KMS-11 (cell line): ENCODE results near the gene ZNF236.
"Not testable (repeated sequence)": the region's sequence is repeated elsewhere in the genome, so short reads cannot be mapped to it uniquely, and the experiment has no call there.

Experiments used
- H2AFZ ChIP-seq: fragments of 200-600 bp; sonication (generic); 2 replicates; pipeline ENCODE4 v1.6.1; 2016; ENCODE audit warnings: antibody characterized with exemption, mixed run types, low read depth
- H3K27ac ChIP-seq: fragments of 200-600 bp; sonication (generic); 2 replicates; pipeline ENCODE4 v1.6.1; 2016; ENCODE audit warnings: mild to moderate bottlenecking, mixed run types
- H3K27me3 ChIP-seq: fragments of 200-600 bp; sonication (generic); 2 replicates; pipeline ENCODE4 v1.6.1; 2017; ENCODE audit warnings: mild to moderate bottlenecking, low read depth, mixed run types, moderate library complexity; ENCODE audit not compliant: insufficient read depth
- H3K36me3 ChIP-seq: fragments of 200-600 bp; sonication (generic); 2 replicates; pipeline ENCODE4 v1.6.1; 2017; ENCODE audit warnings: mild to moderate bottlenecking, mixed run types; ENCODE audit not compliant: insufficient read depth
- H3K4me1 ChIP-seq: fragments of 200-600 bp; sonication (generic); 2 replicates; pipeline ENCODE4 v1.6.1; 2016; ENCODE audit warnings: mild to moderate bottlenecking, low read depth, mixed run types; ENCODE audit not compliant: poor library complexity, severe bottlenecking
- H3K4me2 ChIP-seq: fragments of 200-600 bp; sonication (generic); 2 replicates; pipeline ENCODE4 v1.7.0; 2016; ENCODE audit warnings: mild to moderate bottlenecking, mixed run types
- H3K4me3 ChIP-seq: fragments of 200-600 bp; sonication (generic); IDR thresholded peaks from 2 replicates; pipeline ENCODE4 v1.6.1; 2017; ENCODE audit warnings: low read depth, low read length, mixed read lengths; ENCODE audit not compliant: insufficient read depth
- H3K79me2 ChIP-seq: fragments of 200-600 bp; sonication (generic); 2 replicates; pipeline ENCODE4 v1.6.1; 2016; ENCODE audit warnings: low read depth, mixed run types; ENCODE audit not compliant: insufficient read depth
- H3K9ac ChIP-seq: fragments of 200-600 bp; sonication (generic); 2 replicates; pipeline ENCODE4 v1.6.1; 2016; ENCODE audit warnings: mild to moderate bottlenecking, mixed run types
- H4K20me1 ChIP-seq: fragments of 200-600 bp; sonication (generic); 2 replicates; pipeline ENCODE4 v1.6.1; 2016; ENCODE audit warnings: mild to moderate bottlenecking, mixed run types; ENCODE audit not compliant: insufficient read depth
- TF ChIP-seq, protein P1 (sequence below): fragments of 200-600 bp; sonication (generic); conservative IDR thresholded peaks from 2 replicates; pipeline ENCODE4 v1.6.1; 2017; ENCODE audit warnings: low read depth, mild to moderate bottlenecking, antibody characterized with exemption, low read length, moderate library complexity, mixed read lengths

ZNF236 gene

DNA sequence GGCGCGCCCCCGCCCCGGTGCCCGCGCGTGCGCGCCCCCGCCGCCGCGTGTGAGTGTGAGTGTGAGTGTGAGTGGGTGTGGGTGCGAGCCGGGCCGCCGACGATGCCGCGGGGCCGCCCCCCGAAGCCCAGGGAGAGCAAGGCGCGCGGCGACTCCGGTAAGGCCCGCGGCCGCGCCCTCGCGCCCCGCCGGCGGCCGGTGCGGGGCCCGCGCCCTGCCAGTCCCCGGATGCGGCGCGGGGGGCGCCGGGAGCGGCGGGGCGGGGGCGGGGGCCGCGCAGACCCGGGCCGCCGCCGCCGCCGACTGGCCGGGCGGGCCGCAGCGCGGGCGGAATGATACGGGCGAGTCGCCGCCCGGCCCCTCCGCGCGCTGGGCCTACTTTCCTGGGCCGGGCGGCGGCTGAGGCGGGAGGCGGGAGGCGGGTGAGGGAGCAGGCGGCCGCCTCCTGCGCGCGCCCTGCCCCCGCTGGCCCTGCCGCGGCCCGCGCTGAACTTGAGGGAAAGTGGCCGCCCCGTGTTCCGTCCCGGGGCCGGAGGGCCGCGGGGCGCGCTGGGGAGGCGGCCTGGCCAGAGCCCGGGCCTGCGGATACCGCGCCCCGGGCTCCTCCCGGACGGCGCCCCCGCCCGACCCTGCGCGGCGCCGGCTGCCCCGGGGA is at the start of gene ZNF236:
Gene ZNF236 (plus strand): TSS at position 52 of the 655 bp plus-strand sequence. CDS start 51 bp downstream, at position 103.
- TF ChIP-seq, protein P1, sequence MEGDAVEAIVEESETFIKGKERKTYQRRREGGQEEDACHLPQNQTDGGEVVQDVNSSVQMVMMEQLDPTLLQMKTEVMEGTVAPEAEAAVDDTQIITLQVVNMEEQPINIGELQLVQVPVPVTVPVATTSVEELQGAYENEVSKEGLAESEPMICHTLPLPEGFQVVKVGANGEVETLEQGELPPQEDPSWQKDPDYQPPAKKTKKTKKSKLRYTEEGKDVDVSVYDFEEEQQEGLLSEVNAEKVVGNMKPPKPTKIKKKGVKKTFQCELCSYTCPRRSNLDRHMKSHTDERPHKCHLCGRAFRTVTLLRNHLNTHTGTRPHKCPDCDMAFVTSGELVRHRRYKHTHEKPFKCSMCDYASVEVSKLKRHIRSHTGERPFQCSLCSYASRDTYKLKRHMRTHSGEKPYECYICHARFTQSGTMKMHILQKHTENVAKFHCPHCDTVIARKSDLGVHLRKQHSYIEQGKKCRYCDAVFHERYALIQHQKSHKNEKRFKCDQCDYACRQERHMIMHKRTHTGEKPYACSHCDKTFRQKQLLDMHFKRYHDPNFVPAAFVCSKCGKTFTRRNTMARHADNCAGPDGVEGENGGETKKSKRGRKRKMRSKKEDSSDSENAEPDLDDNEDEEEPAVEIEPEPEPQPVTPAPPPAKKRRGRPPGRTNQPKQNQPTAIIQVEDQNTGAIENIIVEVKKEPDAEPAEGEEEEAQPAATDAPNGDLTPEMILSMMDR = no peak
- peak within 1 kb of the TSS; percentile 95 for H3K27ac ChIP-seq

GRCh38 chr18:76772665-76773064 is 49.7 kb upstream of the ZNF236 start:
- Histone ChIP-seq H3K4me1 (no peaks in the 10 kb centered on the region), H3K9ac (no peak overlapping the region), H3K4me3 (no peak overlapping the region), H3K79me2 (no peaks in the 10 kb centered on the region), H2AFZ (no peak overlapping the region), H3K27me3 (no peaks in the 10 kb centered on the region), H3K27ac (no peak overlapping the region), H4K20me1 (no peaks in the 10 kb centered on the region), H3K36me3 (no peaks in the 10 kb centered on the region), H3K4me2 (no peak overlapping the region)
- TF ChIP-seq, protein P1 = no peak

More for the DNA sequence above, at the start of gene ZNF236:
- Histone ChIP-seq H3K4me3 (peak within 1 kb of the TSS; percentile 38), H4K20me1 (no peaks in the 10 kb centered on the region), H2AFZ (peak within 1 kb of the TSS; percentile 96), H3K36me3 (0 out of 2 replicates have a peak, but pooled peaks cover 3% of the 10 kb centered on the region), H3K27me3 (no peaks in the 10 kb centered on the region), H3K9ac (peak within 1 kb of the TSS; percentile 99), H3K4me1 (peaks cover 35% of the 10 kb centered on the region), H3K79me2 (peaks cover 76% of the 10 kb centered on the region), H3K4me2 (peak within 1 kb of the TSS; percentile 69)

DNA sequence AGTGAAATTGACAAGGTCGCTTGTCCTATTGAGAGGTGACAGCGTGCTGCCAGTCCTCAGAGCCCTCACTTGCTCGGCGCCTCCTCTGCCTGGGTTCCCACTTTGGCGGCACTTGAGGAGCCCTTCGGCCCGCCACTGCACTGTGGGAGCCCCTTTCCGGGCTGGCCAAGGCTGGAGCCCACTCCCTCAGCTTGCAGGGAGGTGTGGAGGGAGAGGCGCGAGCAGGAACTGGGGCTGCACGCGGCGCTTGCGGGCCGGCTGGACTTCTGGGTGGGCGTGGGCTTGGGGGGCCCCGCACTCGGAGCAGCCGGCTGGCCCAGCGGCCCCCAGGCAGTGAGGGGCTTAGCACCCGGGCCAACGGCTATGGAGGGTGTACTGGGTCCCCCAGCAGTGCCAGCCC is 45.3 kb upstream of the ZNF236 start:
- not testable (repeated sequence) for H3K79me2 ChIP-seq, H3K4me1 ChIP-seq, H3K27me3 ChIP-seq, H2AFZ ChIP-seq, H4K20me1 ChIP-seq, H3K36me3 ChIP-seq, H3K4me2 ChIP-seq, H3K4me3 ChIP-seq, H3K9ac ChIP-seq, H3K27ac ChIP-seq

DNA sequence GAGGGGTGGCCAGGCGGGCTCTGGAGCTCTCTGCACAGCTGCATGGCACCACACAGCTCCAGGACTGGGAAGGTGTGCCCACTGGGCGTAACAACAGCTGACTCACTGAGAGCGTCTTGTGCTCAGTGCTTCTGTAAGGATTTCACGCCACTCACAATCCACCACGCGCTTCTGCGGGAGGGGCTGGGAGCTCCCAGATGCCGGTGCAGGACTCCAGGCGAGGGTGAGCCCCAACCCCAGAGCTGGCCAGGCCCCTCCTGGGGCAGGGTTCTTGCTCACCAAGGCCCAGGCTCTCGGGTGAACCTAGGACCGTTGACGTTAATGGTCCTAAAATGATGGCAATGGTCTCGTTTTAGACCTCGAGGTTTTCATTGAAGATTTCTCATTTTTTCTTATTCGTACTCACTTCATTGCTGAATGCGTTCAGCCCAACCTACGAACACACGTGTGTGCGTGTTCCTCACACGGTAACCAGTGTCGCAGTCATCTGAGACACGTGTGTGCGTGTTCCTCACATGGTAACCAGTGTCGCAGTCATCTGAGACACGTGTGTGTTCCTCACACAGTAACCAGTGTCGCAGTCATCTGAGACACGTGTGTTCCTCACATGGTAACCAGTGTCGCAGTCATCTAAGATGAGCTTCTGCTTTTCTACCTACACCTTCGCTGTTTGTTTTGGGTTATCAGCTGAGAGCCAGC is 38.4 kb upstream of the ZNF236 start:
- Histone ChIP-seq H3K27ac (no peak overlapping the region), H2AFZ (no peak overlapping the region)
- TF ChIP-seq, protein P1 = no peak

GRCh38 chr18:76785872-76786271 is 36.5 kb upstream of the ZNF236 start:
- Histone ChIP-seq H3K79me2 (no peaks in the 10 kb centered on the region), H3K36me3 (no peaks in the 10 kb centered on the region), H3K9ac (no peak overlapping the region), H2AFZ (no peak overlapping the region), H3K4me2 (no peak overlapping the region), H3K4me3 (no peak overlapping the region), H4K20me1 (no peaks in the 10 kb centered on the region), H3K27ac (no peak overlapping the region), H3K27me3 (no peaks in the 10 kb centered on the region), H3K4me1 (no peaks in the 10 kb centered on the region)
- TF ChIP-seq, protein P1 = no peak

More for the DNA sequence above, 38.4 kb upstream of the ZNF236 start:
- H4K20me1 ChIP-seq = no peaks in the 10 kb centered on the region
- no peaks in the 10 kb centered on the region for H3K27me3 ChIP-seq
- H3K79me2 ChIP-seq = no peaks in the 10 kb centered on the region
- no peak overlapping the region for H3K4me3 ChIP-seq
- no peaks in the 10 kb centered on the region for H3K4me1 ChIP-seq
- H3K36me3 ChIP-seq = no peaks in the 10 kb centered on the region
- no peak overlapping the region for H3K4me2 ChIP-seq
- no peak overlapping the region for H3K9ac ChIP-seq
